ENCODE data around the gene HS3ST6. TPM values are rescaled to one million over a fixed set of nuclear protein-coding genes. Genes with fewer than 3 reads are reported as not detected.

HS3ST6 gene
- total and polyA plus RNA-seq, 2 donors (not counting 3 experiments of a cell fraction or from before 2014, with no cell fraction given) = not detected

DNA sequence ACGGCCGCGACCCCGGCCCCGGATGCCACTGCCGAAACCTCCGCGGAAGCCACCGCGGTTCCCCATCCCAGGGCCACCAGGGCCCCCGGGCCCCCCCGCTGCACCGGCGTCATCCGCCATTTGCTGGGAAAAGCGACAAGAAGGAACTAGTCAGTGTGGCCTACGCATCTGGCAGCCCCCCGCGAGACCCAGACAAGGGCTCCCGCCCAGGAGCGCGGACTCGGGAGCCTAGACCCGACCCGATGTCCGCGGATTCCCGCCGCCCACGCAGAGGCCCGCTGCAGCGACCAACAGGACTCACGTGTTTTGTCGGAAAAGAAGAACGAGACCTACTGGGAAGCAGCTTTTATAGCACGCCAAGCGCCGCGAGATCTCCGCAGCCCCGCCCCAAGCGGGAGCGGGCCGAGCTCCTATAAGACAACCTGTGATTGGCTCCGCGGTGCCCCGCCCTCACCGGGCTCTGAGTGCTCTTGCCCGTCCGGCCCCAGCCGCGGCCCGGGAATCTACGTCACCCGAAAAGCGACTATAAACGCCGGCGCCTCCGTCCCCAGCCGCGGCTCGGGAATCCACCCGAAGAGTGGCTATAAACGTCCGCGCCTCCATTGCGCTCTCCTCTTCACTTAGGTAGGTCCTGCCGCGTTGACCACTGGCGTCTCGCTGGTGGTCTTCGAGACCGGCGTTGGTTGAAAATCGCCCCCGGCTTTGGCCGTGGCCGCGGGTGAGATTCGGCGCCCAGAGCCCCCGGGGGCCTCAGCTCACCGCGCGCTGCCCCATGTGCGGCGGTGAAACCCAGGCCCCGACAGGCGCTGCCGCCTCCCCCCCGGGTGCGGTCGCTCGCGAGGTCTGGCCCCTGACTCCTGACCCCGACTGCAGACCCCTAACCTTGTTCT lies 46.5 kb upstream of the HS3ST6 start, which contains the start of gene RPS2:
Gene RPS2 (minus strand): TSS at position 321 of the 890 bp plus-strand sequence. CDS start 201 bp downstream, at position 120.
- Histone ChIP-seq H3K4me1 (ENCODE audit: control insufficient read depth, extremely low read depth, insufficient read depth, low read length) (peaks cover 27% of the 10 kb centered on the region), H3K4me2 (ENCODE audit: insufficient read depth, low read length) (peak within 1 kb of the TSS; percentile 95), H3K9me3 (replicated peaks; ENCODE audit: control insufficient read depth, insufficient read depth, low read length) (no peaks in the 10 kb centered on the region), H3K9ac (replicated peaks; ENCODE audit: extremely low read depth, insufficient read depth, low read length) (peak within 1 kb of the TSS; percentile 92), H4K20me1 (replicated peaks; ENCODE audit: control insufficient read depth, extremely low read depth, insufficient read depth, low read length) (no peaks in the 10 kb centered on the region), H3K79me2 (ENCODE audit: control insufficient read depth, insufficient read depth, low read length) (peaks cover 47% of the 10 kb centered on the region), H3K36me3 (ENCODE audit: control insufficient read depth in 2 of 2, extremely low read depth in 1 of 2, insufficient read depth in 2 of 2, low read length in 2 of 2) (peaks cover 8 to 17% of the 10 kb centered on the region in 2 experiments), H3K9me1 (replicated peaks; ENCODE audit: control insufficient read depth, extremely low read depth, insufficient read depth, low read length) (no peaks in the 10 kb centered on the region), H3K4me3 (replicated peaks in 1 of 3; ENCODE audit: insufficient read depth in 1 of 3, low read depth in 1 of 3, low read length in 3 of 3) (peak within 1 kb of the TSS; percentile 85 to 95 (median 89)), H3K27me3 (ENCODE audit: control insufficient read depth in 2 of 2, insufficient read depth in 2 of 2, low read length in 2 of 2) (no peaks in the 10 kb centered on the region), H3K27ac (ENCODE audit: insufficient read depth, low read depth, low read length) (peak within 1 kb of the TSS; percentile 76), H2AFZ (ENCODE audit: low read depth, low read length) (peak within 1 kb of the TSS; percentile 9)
- TF ChIP-seq FOS (IDR thresholded peaks at IDR 0.05; ENCODE audit: borderline replicate concordance, insufficient read depth, low read length) (peak; percentile 10), EZH2 (IDR thresholded peaks at IDR 0.05; ENCODE audit: borderline replicate concordance, low read depth, low read length, severe bottlenecking) (no peak), GATA2 (IDR thresholded peaks at IDR 0.05; ENCODE audit: insufficient read depth, insufficient read length, low read depth, low read length) (no peak), MYC (IDR thresholded peaks at IDR 0.05; ENCODE audit: low read depth, low read length) (peak; percentile 83), POLR2A (IDR thresholded peaks at IDR 0.05; ENCODE audit: low read depth, low read length) (peak; percentile 100), POLR2AphosphoS5 (IDR thresholded peaks at IDR 0.05; ENCODE audit: insufficient read depth, low read depth, low read length) (peak; percentile 100), JUN (IDR thresholded peaks at IDR 0.05; ENCODE audit: borderline replicate concordance, insufficient read depth, insufficient read length, low read depth) (no peak)
- TF ChIP-seq, protein P1, sequence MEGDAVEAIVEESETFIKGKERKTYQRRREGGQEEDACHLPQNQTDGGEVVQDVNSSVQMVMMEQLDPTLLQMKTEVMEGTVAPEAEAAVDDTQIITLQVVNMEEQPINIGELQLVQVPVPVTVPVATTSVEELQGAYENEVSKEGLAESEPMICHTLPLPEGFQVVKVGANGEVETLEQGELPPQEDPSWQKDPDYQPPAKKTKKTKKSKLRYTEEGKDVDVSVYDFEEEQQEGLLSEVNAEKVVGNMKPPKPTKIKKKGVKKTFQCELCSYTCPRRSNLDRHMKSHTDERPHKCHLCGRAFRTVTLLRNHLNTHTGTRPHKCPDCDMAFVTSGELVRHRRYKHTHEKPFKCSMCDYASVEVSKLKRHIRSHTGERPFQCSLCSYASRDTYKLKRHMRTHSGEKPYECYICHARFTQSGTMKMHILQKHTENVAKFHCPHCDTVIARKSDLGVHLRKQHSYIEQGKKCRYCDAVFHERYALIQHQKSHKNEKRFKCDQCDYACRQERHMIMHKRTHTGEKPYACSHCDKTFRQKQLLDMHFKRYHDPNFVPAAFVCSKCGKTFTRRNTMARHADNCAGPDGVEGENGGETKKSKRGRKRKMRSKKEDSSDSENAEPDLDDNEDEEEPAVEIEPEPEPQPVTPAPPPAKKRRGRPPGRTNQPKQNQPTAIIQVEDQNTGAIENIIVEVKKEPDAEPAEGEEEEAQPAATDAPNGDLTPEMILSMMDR (IDR thresholded peaks at IDR 0.05; ENCODE audit: extremely low read depth in 1 of 2, insufficient read depth in 1 of 2, low read depth in 1 of 2, low read length in 2 of 2) = no peak
- TF ChIP-seq, protein P2, sequence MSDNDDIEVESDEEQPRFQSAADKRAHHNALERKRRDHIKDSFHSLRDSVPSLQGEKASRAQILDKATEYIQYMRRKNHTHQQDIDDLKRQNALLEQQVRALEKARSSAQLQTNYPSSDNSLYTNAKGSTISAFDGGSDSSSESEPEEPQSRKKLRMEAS (IDR thresholded peaks at IDR 0.05; ENCODE audit: insufficient read depth, insufficient read length) = peak; percentile 81
- CTCF ChIA-PET = interaction anchor here (0.9 to 1.6 kb wide), 4 partner anchors 12 to 176 kb away, joined by 3 to 7 read pairs (median 4); partner anchors contain the start of gene GFER
- DNase-seq (ENCODE audit: low read depth, low spot score) = peak; percentile 99
- FAIRE-seq = peak; percentile 98
- BruUV-seq (replicated peaks) = TSS peak; percentile 89
- POLR2A ChIA-PET = interaction anchor here (0.6 to 1.4 kb wide), 14 partner anchors 9 to 544 kb away, joined by 3 to 11 read pairs (median 4); partner anchors contain the start of genes MSRB1, NTHL1, NUBP2 and SPSB3
- intact Hi-C loops (cut with micrococcal nuclease) = loop anchor here (2.0 kb wide), 1 partner anchor 44 kb away; the partner anchor contains the start of gene ZNF598
- dilution Hi-C loops (cut with MboI; ENCODE audit: extremely low pct_ligation_motif_present, low sequenced_read_pairs) = no loop called here
